NAMALWA (cell line): ENCODE results near the gene PIEZO1.
"Not testable (repeated sequence)": the region's sequence is repeated elsewhere in the genome, so short reads cannot be mapped to it uniquely, and the experiment has no call there.

Source experiments
- DNase-seq: peaks from one replicate; pipeline ENCODE4 v3.0.0-alpha.2; 2015; ENCODE audit warnings: low spot score

The PIEZO1 gene

DNA sequence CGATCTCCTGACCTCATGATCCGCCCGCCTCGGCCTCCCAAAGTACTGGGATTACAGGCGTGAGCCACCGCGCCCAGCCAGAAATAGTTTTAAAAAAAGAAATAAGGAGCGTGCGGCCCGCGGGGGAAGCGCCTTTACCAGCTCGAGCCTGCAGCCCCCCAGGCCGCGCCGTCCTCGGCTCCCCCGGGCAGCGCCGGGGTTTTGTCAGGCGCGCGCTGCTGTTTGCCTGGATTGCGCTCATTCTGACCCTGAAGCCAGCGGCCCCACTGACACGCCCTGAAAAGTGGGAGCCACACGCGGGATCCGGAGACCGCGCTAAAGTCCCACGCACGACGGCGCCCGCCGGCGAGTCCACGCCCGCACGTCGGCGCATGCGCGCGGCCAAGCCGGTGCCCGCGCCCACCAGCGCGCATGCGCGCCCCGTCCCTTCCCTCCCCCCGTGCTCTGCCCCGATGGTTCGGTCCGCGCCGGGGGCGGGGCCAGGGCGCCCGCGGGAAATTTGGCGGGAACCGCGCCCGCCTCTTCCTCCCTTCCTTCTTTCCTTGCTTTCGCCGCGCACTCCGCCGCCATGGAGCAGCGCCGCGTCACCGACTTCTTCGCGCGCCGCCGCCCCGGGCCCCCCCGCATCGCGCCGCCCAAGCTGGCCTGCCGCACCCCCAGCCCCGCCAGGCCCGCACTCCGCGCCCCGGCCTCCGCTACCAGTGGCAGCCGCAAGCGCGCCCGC lies 18.4 kb upstream of the PIEZO1 start, which contains the start of gene CDT1:
Gene CDT1, plus strand, starts transcription at position 526 of the 724 bp plus-strand sequence. Its CDS starts 43 bp downstream, at position 569.
- DNase-seq: peak; percentile 84

DNA sequence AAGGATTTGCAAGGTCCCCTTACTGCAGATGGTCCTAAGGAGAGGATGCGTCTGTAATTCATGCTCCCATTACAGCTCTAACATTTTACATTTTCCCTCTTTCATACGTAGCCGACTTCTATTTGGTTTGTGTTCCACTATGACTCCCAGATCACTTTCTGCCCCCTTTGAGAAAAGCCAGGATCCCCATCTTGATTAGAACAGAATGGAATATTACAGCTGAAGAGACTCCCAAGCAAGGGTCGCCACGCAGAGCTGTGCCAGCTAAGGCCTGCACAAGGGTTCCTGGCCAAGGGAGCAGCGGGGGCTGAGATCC lies 15.2 kb upstream of the PIEZO1 start:
- no peak for DNase-seq

DNA sequence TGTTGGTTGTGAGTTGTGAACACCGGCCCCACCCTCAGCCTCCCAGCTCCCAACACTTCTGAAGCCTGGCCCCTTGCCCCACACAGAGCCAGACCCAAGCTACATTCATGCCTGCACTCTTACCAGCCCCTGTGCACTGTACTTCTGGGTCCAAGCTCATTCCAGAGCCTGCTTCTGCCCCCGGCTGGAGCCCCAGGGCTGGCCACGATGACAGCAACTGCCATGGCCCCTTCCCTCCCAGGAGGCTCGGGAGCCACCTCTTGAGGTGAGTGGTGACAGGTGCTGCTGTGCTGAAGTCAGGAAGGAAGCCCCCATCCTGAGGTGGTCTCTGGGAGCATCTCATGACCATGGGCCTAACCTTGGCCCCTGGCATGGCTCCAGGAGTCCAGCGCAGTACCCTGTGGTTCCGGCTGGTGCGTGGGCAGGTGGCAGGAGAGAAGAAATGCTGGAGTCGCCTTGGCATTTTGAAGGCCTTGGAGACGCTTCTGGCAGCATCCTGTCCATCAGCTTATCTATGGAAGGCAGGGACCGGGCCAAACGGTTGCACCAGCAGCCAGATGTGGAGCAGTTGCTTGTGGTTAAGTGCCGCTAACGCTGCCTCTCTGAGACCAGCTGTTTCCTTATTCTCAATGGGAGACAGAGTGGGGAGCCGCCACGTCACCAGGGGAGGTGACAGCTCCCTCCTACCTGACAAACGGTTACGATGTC lies 14.7 kb upstream of the PIEZO1 start:
- peak; percentile 73 for DNase-seq

- DNase-seq: peak; percentile 84
Measured at GRCh38 chr16:88798772-88799455, 13.9 kb upstream of the PIEZO1 start.

DNA sequence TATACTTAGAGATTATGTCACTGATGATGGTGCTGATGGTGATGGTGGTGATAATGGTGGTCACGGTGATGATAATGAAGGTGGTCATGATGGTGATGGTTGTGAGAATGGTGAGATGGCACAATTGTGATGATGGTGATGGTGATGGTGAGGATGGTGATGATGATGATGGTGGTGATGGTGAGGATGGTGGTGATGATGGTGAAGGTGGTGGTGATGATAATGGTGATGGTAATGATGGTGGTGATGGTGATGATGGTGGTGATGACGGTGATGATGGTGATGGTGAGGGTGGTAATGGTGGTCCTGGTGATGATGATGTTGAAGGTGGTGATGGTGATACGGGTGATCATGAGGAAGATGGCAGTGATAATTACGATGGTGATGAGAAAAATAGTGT lies 13.1 kb upstream of the PIEZO1 start:
- DNase-seq: no peak

- DNase-seq: no peak
Measured at GRCh38 chr16:88796278-88796677, 11.3 kb upstream of the PIEZO1 start.

- DNase-seq: no peak
Measured at GRCh38 chr16:88793251-88793954, 8.4 kb upstream of the PIEZO1 start.

DNA sequence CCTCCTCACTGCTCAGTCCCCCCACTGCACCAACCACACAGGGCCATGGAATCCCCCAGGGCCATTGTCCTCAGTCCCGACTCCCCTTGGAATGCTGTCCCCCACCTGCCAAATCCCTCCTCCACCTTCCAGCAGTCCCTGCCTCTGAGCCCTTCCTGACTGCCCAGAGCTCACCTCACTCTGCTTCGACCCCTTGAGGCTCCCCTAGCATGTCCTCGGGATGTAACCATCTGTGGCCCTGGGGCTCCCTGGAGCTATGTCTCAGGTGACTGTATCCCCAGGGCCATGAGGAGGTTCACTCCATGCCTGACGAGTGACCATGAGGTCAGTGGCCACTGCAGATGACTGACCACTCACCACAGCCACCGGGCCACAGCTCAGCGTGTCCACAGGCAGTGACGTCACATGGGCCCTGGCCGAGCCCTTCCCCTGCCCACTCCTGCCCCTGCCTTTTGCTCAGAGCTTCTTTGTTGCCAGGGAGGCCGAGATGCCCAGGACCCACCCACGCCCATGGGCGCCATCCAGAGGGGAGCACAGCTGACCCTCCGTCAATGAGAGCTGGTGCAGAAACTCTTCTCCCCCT lies 7.7 kb upstream of the PIEZO1 start:
- DNase-seq: no peak

- no peak for DNase-seq
Measured at GRCh38 chr16:88792078-88792550, 7.1 kb upstream of the PIEZO1 start.

- DNase-seq: no peak
Measured at GRCh38 chr16:88790312-88791211, 5.5 kb upstream of the PIEZO1 start.

DNA sequence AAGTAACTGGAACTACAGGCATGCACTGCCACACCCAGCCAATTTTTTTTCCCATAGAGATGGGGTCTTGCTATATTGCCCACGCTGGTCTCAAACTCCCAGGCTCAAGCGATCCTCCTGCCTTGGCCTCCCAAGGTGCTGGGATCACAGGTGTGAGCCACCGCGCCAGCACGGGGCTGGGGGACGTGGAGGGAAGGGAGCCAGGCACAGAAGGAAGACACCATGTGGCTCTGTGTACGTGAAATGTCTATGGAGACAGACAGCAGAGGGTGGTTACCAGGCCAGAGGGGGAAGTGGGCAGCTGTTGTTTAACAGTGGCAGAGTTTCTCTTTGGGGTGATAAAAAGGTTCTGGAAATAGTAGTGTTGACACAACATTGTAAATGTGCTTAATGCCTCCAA lies 4.6 kb upstream of the PIEZO1 start:
- no peak for DNase-seq

- not testable (repeated sequence) for DNase-seq
Measured at GRCh38 chr16:88788749-88789148, 3.7 kb upstream of the PIEZO1 start.

GRCh38 chr16:88787579-88788314 lies 2.7 kb upstream of the PIEZO1 start:
- no peak for DNase-seq

DNA sequence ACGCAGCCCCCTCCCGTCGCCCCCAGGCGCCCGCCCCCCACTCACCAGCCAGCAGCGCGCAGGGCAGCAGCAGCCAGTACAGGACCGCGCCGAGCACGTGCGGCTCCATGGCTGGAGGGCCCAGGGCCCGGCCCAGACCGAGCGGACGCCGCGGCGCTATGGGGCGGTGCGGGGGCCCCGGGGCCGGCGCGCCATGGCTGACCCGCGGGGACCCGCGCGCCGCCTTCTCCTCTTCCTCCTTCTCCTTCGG lies 239 bp downstream of the PIEZO1 start:
- no peak for DNase-seq

GRCh38 chr16:88784074-88784855 lies 755 bp downstream of the PIEZO1 start:
- peak; percentile 42 for DNase-seq

- DNase-seq: no peak
Measured at GRCh38 chr16:88783391-88784073, 1.5 kb downstream of the PIEZO1 start.

GRCh38 chr16:88782454-88783390 lies 2.3 kb downstream of the PIEZO1 start:
- peak; percentile 51 for DNase-seq
